K562 (cell line): ENCODE results near the gene CHD3. TPM values are rescaled to one million over a fixed set of nuclear protein-coding genes. Genes with fewer than 3 reads are reported as not detected.

Experiments used
- ATAC-seq: fragments of 200-7000 bp; cut with Tn5 transposase; 3 replicates; pipeline ENCODE4 v1.9.1; 2020; ENCODE audit warnings: moderate library complexity
- BruUV-seq: library from RNA; stranded (reverse); fragments of 400-500 nt; replicated peaks from 2 replicates; lab custom pipeline; 2021; lab: Mats Ljungman, UMichigan
- CTCF ChIA-PET: fragments of 300-600 bp; formaldehyde crosslinking; extraction: SDS; loops from one replicate; lab custom pipeline; 2021; ENCODE audit warnings: low intra/inter-chr PET ratio; lab: Yijun Ruan, JAX
- POLR2A ChIA-PET: fragments of 300-600, 350-650 bp; sonication (Branson Sonifier 250); formaldehyde crosslinking; extraction: SDS; loops from one replicate; lab custom pipeline; 2021; ENCODE audit warnings: antibody characterized with exemption, inconsistent platforms; lab: Yijun Ruan, JAX
- DNase-seq, 4 experiments: peaks; one replicate each; pipeline versions ENCODE4 v3.0.0 to v3.0.0-alpha.2; 2011 to 2018; ENCODE audit warnings: low spot score in 3 of 4, mixed read lengths in 3 of 4; ENCODE audit errors: extremely low read depth in 1 of 4
- FAIRE-seq: peaks from 2 replicates; lab custom pipeline; 2011; peaks lifted over from hg19 to GRCh38; lab: Jason Lieb, UNC
- H2AFZ ChIP-seq: 2 replicates; pipeline ENCODE4 v1.6.0; 2011; ENCODE audit warnings: low read depth, low read length, control low read depth, inconsistent platforms
- H3K27ac ChIP-seq: fragments of 200-600 bp; 3 replicates; pipeline ENCODE4 v1.8.0; 2011; ENCODE audit warnings: low read depth, mild to moderate bottlenecking, control low read depth, inconsistent platforms, low read length, moderate library complexity, mixed read lengths; ENCODE audit errors: extremely low read depth
- H3K27me3 ChIP-seq, 2 experiments: fragments of 300-600 bp in 1 of 2; 2 replicates in 1 of 2; 3 replicates in 1 of 2; pipeline versions ENCODE4 v1.6.0 to v1.8.0; 2011; ENCODE audit warnings: inconsistent platforms in 2 of 2, low read length in 2 of 2, mild to moderate bottlenecking in 1 of 2, mixed read lengths in 1 of 2, moderate library complexity in 1 of 2; ENCODE audit not compliant: control insufficient read depth in 2 of 2, insufficient read depth in 2 of 2
- H3K36me3 ChIP-seq: fragments of 300-600 bp; 3 replicates; pipeline ENCODE4 v1.8.0; 2011; ENCODE audit warnings: mild to moderate bottlenecking, low read length, inconsistent platforms; ENCODE audit not compliant: control insufficient read depth, insufficient read depth
- H3K4me1 ChIP-seq, 2 experiments: fragments of 200-600 bp in 1 of 2; replicated peaks in 1 of 2; 2 replicates in 1 of 2; 3 replicates in 1 of 2; pipeline versions ENCODE4 v1.5.1 to v1.8.0; 2011; ENCODE audit warnings: inconsistent platforms in 2 of 2, low read length in 2 of 2, mild to moderate bottlenecking in 1 of 2, mixed read lengths in 1 of 2, moderate library complexity in 1 of 2; ENCODE audit not compliant: control insufficient read depth in 2 of 2, insufficient read depth in 2 of 2
- H3K4me2 ChIP-seq: 2 replicates; pipeline ENCODE4 v1.6.1; 2011; ENCODE audit warnings: low read length, control low read depth, inconsistent platforms, mixed read lengths; ENCODE audit not compliant: insufficient read depth
- H3K4me3 ChIP-seq: fragments of 200-600 bp; sonication (generic), shearing (Covaris generic); 2 replicates; pipeline ENCODE4 v1.5.1; 2016; ENCODE audit warnings: control low read depth, inconsistent platforms
- H3K79me2 ChIP-seq: fragments of 200-600 bp; 3 replicates; pipeline ENCODE4 v1.8.0; 2011; ENCODE audit warnings: low read length, inconsistent platforms; ENCODE audit not compliant: control insufficient read depth, insufficient read depth
- H3K9ac ChIP-seq, 2 experiments: 2 replicates each; pipeline versions ENCODE4 v1.6.0 to v1.6.1; 2011; ENCODE audit warnings: low read depth in 2 of 2, low read length in 2 of 2, control low read depth in 1 of 2, inconsistent platforms in 1 of 2, mild to moderate bottlenecking in 1 of 2, mixed read lengths in 1 of 2; ENCODE audit not compliant: insufficient read depth in 1 of 2
- H3K9me1 ChIP-seq: one replicate; pipeline ENCODE4 v1.6.0; 2011; ENCODE audit warnings: inconsistent platforms, mild to moderate bottlenecking, low read length, moderate library complexity; ENCODE audit not compliant: control insufficient read depth, insufficient read depth
- H3K9me3 ChIP-seq: replicated peaks from 2 replicates; pipeline ENCODE4 v1.5.1; 2011; ENCODE audit warnings: low read depth, low read length, inconsistent platforms; ENCODE audit not compliant: control insufficient read depth, insufficient read depth
- H4K20me1 ChIP-seq: replicated peaks from 2 replicates; pipeline ENCODE4 v1.6.1; 2011; ENCODE audit warnings: low read length, inconsistent platforms, mixed read lengths; ENCODE audit not compliant: control insufficient read depth, insufficient read depth
- BRD9 ChIP-seq: fragments of 450-650 bp; IDR thresholded peaks from 2 replicates; pipeline ENCODE4 v1.6.1; 2018; ENCODE audit warnings: low read depth; ENCODE audit not compliant: partially characterized antibody
- GTF2E2 ChIP-seq: fragments of 200-800 bp; sonication (Bioruptor generic); IDR thresholded peaks from 2 replicates; pipeline ENCODE4 v1.6.1; 2016; ENCODE audit warnings: missing genetic modification characterization, missing compliant biosample characterization
- HDAC1 ChIP-seq, 2 experiments: fragments of 450-650 bp; IDR thresholded peaks; 2 replicates each; pipeline ENCODE4 v1.6.1; 2016 to 2017; ENCODE audit warnings: inconsistent platforms in 1 of 2, mild to moderate bottlenecking in 1 of 2, moderate library complexity in 1 of 2
- KHSRP ChIP-seq: fragments of 450-650 bp; IDR thresholded peaks from 2 replicates; pipeline ENCODE4 v1.6.1; 2017
- NCOA1 ChIP-seq: fragments of 450-650 bp; IDR thresholded peaks from 2 replicates; pipeline ENCODE4 v1.6.1; 2016; ENCODE audit warnings: low read depth
- NFIX ChIP-seq: fragments of 250-450 bp; sonication (Bioruptor Pico); IDR thresholded peaks from 2 replicates; pipeline ENCODE4 v1.4.0; 2020; ENCODE audit warnings: low read depth, mild to moderate bottlenecking, moderate library complexity
- RFX5 ChIP-seq: IDR thresholded peaks from 2 replicates; pipeline ENCODE4 v1.6.1; 2011; ENCODE audit warnings: low read depth, mild to moderate bottlenecking, improper control_type of control experiment, low read length
- SOX6 ChIP-seq: fragments of 450-650 bp; IDR thresholded peaks from 2 replicates; pipeline ENCODE4 v1.6.1; 2014; ENCODE audit warnings: mild to moderate bottlenecking
- SP1 ChIP-seq: sonication (generic); formaldehyde crosslinking; IDR thresholded peaks from 2 replicates; pipeline ENCODE4 v1.8.1; 2022; ENCODE audit warnings: mild to moderate bottlenecking, missing genetic modification reagents
- TAF1 ChIP-seq: IDR thresholded peaks from 2 replicates; pipeline ENCODE4 v1.6.1; 2011; ENCODE audit warnings: mild to moderate bottlenecking, low read length, moderate library complexity; ENCODE audit not compliant: insufficient read depth, control insufficient read depth, severe bottlenecking; ENCODE audit errors: extremely low read depth
- TARDBP ChIP-seq: fragments of 450-650 bp; IDR thresholded peaks from 2 replicates; pipeline ENCODE4 v1.6.1; 2016
- ZKSCAN1 ChIP-seq: fragments of 150-350 bp; IDR thresholded peaks from 2 replicates; pipeline ENCODE4 v1.6.1; 2016; ENCODE audit warnings: low read depth, low read length
- WGBS: fragments of 100-300 bp; shearing (Covaris generic); methylation state at CpG from one replicate; pipeline ENCODE4 v1.1.6; 2016; ENCODE audit warnings: low coverage, mixed read lengths; ENCODE audit not compliant: insufficient coverage; ENCODE audit errors: missing lambda C conversion rate; 5-methylcytosine and 5-hydroxymethylcytosine counted together
- in situ Hi-C: fragments of 300-500 bp; cut with MboI; formaldehyde crosslinking; loops from 4 replicates; pipeline ENCODE4 v1.15.0; 2018; ENCODE audit warnings: inconsistent platforms, mixed read lengths
- intact Hi-C: fragments of 100-400 bp; cut with micrococcal nuclease; formaldehyde crosslinking; loops from 2 replicates; pipeline ENCODE4 v1.14.2; 2022
- polyA plus RNA-seq, 8 experiments: library from polyadenylated mRNA; depleted of rRNA in 4 of 8; stranded (reverse) in 5 of 8; unstranded in 3 of 8; fragments of >200 nt; fragmentation: Nextera tagmentation in 2 of 8; fragmentation: Illumina TruSeq in 1 of 8; extraction: Ambion mirVana in 2 of 8; extraction: Trizol in 1 of 8; gene quantifications; 2 replicates each; pipeline versions ENCODE4 v1.2.1 to v1.2.3, GENCODE V29; 2011 to 2014; ENCODE audit warnings: inconsistent platforms in 1 of 8, missing spikeins in 1 of 8
- total RNA-seq, 7 experiments: library from RNA; depleted of rRNA in 6 of 7; stranded (reverse); fragments of >200 nt in 6 of 7; fragmentation: Illumina TruSeq in 2 of 7; extraction: Trizol in 2 of 7; gene quantifications; 2 replicates each; pipeline versions ENCODE4 v1.2.1 to v1.2.3, GENCODE V29; 2011 to 2021; ENCODE audit warnings: low replicate concordance in 1 of 7
- TF ChIP-seq, protein P1 (sequence below): sonication (generic); formaldehyde crosslinking; IDR thresholded peaks from 2 replicates; pipeline ENCODE4 v1.8.0; 2022; ENCODE audit warnings: mild to moderate bottlenecking, missing genetic modification reagents
- TF ChIP-seq, protein P2 (sequence below), 2 experiments: fragments of 450-650 bp; IDR thresholded peaks; 2 replicates each; pipeline ENCODE4 v1.6.1; 2016
- TF ChIP-seq, protein P3 (sequence below): fragments of 450-650 bp; IDR thresholded peaks from 2 replicates; pipeline ENCODE4 v1.7.1; 2018; ENCODE audit warnings: mild to moderate bottlenecking, low read depth; ENCODE audit not compliant: partially characterized antibody

Gene CHD3
- total and polyA plus RNA-seq, 9 of the 15 experiments (the other 6 are each of a cell fraction or from before 2014, with no cell fraction given): 0.39 to 38.2 (median 21.2) TPM

DNA sequence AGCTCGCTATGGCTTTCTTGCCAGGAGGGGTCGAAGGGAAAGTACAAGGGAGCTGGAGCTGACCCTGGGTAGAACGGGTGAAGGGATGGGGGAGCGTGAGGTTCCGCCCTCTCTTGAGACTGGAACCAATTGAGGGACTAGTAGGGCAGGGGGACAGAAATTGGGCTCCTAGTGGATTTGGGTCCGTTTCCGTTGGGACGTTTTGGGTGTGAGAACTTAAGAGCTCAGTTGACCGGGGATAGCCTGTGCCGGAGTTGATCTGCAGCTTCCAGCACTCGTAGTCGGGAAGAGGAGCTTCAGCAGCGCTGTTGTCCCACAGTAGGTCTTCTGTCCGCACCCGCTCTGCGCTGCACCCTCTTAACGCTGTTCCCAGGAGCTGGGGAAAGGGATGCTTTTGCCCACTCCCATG is 43.9 kb downstream of the CHD3 start (continued):
- TF ChIP-seq, protein P1, sequence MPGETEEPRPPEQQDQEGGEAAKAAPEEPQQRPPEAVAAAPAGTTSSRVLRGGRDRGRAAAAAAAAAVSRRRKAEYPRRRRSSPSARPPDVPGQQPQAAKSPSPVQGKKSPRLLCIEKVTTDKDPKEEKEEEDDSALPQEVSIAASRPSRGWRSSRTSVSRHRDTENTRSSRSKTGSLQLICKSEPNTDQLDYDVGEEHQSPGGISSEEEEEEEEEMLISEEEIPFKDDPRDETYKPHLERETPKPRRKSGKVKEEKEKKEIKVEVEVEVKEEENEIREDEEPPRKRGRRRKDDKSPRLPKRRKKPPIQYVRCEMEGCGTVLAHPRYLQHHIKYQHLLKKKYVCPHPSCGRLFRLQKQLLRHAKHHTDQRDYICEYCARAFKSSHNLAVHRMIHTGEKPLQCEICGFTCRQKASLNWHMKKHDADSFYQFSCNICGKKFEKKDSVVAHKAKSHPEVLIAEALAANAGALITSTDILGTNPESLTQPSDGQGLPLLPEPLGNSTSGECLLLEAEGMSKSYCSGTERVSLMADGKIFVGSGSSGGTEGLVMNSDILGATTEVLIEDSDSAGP (CRISPR knock-in tag): no peak
- TF ChIP-seq ZKSCAN1: peak; percentile 97
- peak in 1 of 2 experiments; percentile 25; a peak in 1 of 4 replicates for TF ChIP-seq HDAC1 (IDR thresholded peaks at IDR 0.05)
- peak; percentile 1 for TF ChIP-seq TAF1
- 0 out of 2 replicates have a peak, but pooled peaks have one; percentile 4 for TF ChIP-seq SP1 (CRISPR knock-in tag)
- TF ChIP-seq, protein P2, sequence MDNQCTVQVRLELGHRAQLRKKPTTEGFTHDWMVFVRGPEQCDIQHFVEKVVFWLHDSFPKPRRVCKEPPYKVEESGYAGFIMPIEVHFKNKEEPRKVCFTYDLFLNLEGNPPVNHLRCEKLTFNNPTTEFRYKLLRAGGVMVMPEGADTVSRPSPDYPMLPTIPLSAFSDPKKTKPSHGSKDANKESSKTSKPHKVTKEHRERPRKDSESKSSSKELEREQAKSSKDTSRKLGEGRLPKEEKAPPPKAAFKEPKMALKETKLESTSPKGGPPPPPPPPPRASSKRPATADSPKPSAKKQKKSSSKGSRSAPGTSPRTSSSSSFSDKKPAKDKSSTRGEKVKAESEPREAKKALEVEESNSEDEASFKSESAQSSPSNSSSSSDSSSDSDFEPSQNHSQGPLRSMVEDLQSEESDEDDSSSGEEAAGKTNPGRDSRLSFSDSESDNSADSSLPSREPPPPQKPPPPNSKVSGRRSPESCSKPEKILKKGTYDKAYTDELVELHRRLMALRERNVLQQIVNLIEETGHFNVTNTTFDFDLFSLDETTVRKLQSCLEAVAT (IDR thresholded peaks at IDR 0.05): peak in 1 of 2 experiments; percentile 6; a peak in 1 of 4 replicates
- TF ChIP-seq BRD9: peak; percentile 8

DNA sequence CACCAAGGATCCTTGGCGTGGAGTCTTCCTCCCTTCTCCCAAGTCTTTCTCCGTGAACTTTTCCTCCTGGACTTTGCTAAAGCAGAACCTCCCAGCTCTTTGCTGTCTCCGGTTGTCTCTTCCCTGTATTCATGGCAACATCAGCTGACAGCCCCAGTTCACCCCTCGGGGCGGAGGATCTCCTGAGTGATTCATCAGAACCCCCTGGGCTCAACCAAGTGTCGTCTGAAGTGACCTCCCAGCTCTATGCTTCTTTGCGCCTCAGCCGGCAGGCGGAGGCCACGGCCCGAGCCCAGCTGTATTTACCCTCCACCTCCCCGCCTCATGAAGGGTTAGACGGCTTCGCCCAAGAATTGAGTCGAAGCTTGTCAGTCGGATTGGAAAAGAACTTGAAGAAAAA is 44.4 kb downstream of the CHD3 start:
- Histone ChIP-seq H3K4me3 (peak overlapping the region; percentile 87), H3K4me1 (peaks cover 10 to 12% of the 10 kb centered on the region in 2 experiments; a peak in 3 of 5 replicates), H2AFZ (peak overlapping the region; percentile 95; the same call in 1 of the 2 replicates), H3K79me2 (peaks cover 38% of the 10 kb centered on the region), H3K9me3 (no peaks in the 10 kb centered on the region), H3K27me3 (no peaks in the 10 kb centered on the region), H3K9me1 (no peaks in the 10 kb centered on the region), H3K4me2 (peak overlapping the region; percentile 100), H3K36me3 (peaks cover 35% of the 10 kb centered on the region; the same call in 2 of the 3 replicates), H3K9ac (peak overlapping the region; percentile 92 to 99), H4K20me1 (no peaks in the 10 kb centered on the region; the same call in 1 of the 2 replicates), H3K27ac (peak overlapping the region; percentile 100)
- 0% methylated on average over 16 of the region's 16 CpGs for WGBS
- FAIRE-seq (peak; percentile 81), ATAC-seq (peak; percentile 86), DNase-seq (peak; percentile 66 to 83 (median 76))
- BruUV-seq: no TSS peak
- CTCF ChIA-PET: no interaction called here
- in situ Hi-C loops: no loop called here
- intact Hi-C loops: no loop called here
- POLR2A ChIA-PET: interaction anchor here (0.6 to 2.6 kb wide), 10 partner anchors 8 to 1218 kb away, joined by 3 to 14 read pairs (median 3); partner anchors contain the start of gene RNF227
- TF ChIP-seq KHSRP (no peak), RFX5 (no peak), GTF2E2 (no peak), NCOA1 (no peak), HDAC1 (IDR thresholded peaks at IDR 0.05) (peak in 1 of 2 experiments; percentile 55; a peak in 1 of 4 replicates), TARDBP (no peak), NFIX (no peak), SOX6 (no peak)
- TF ChIP-seq, protein P3, sequence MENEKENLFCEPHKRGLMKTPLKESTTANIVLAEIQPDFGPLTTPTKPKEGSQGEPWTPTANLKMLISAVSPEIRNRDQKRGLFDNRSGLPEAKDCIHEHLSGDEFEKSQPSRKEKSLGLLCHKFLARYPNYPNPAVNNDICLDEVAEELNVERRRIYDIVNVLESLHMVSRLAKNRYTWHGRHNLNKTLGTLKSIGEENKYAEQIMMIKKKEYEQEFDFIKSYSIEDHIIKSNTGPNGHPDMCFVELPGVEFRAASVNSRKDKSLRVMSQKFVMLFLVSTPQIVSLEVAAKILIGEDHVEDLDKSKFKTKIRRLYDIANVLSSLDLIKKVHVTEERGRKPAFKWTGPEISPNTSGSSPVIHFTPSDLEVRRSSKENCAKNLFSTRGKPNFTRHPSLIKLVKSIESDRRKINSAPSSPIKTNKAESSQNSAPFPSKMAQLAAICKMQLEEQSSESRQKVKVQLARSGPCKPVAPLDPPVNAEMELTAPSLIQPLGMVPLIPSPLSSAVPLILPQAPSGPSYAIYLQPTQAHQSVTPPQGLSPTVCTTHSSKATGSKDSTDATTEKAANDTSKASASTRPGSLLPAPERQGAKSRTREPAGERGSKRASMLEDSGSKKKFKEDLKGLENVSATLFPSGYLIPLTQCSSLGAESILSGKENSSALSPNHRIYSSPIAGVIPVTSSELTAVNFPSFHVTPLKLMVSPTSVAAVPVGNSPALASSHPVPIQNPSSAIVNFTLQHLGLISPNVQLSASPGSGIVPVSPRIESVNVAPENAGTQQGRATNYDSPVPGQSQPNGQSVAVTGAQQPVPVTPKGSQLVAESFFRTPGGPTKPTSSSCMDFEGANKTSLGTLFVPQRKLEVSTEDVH: no peak
